Transverse colon (tissue), 4 donors: ENCODE data around the gene LILRA6. TPM values are rescaled to one million over a fixed set of nuclear protein-coding genes. Genes with fewer than 3 reads are reported as not detected.

Experiments used
- DNase-seq: peaks from one replicate; pipeline ENCODE4 v3.0.0-alpha.2; 2019
- H3K27ac ChIP-seq, 4 donors: fragments of 200-600 bp; sonication (generic); 2 replicates each; pipeline ENCODE4 v1.5.1; 2016 to 2018; ENCODE audit warnings: inconsistent platforms in 4 of 4
- H3K27me3 ChIP-seq: fragments of 200-600 bp; sonication (generic); 2 replicates; pipeline ENCODE4 v1.5.1; 2017; ENCODE audit warnings: inconsistent platforms
- H3K36me3 ChIP-seq, 4 donors: fragments of 200-600 bp; sonication (generic); 2 replicates each; pipeline ENCODE4 v1.5.1; 2017 to 2019; ENCODE audit warnings: inconsistent platforms in 4 of 4
- H3K4me1 ChIP-seq, 4 donors: fragments of 200-600 bp; sonication (generic); 2 replicates each; pipeline ENCODE4 v1.5.1; 2017 to 2020; ENCODE audit warnings: inconsistent platforms in 4 of 4
- H3K4me3 ChIP-seq, 4 donors: fragments of 200-600 bp; sonication (generic); 1 replicate in 1 of 4; 2 replicates in 3 of 4; pipeline versions ENCODE4 v1.5.1 to v1.6.1; 2017 to 2019; ENCODE audit warnings: inconsistent platforms in 4 of 4
- H3K9me3 ChIP-seq, 2 donors: fragments of 200-600 bp; sonication (generic); 2 replicates each; pipeline ENCODE4 v1.5.1; 2017 to 2019; ENCODE audit warnings: inconsistent platforms in 2 of 2
- CTCF ChIP-seq, 5 experiments: fragments of 200-600 bp in 3 of 5; fragments of 450-650 bp in 2 of 5; sonication (generic) in 3 of 5; IDR thresholded peaks; 1 replicate in 2 of 5; 2 replicates in 3 of 5; pipeline ENCODE4 v1.5.1; 2016 to 2017; ENCODE audit warnings: antibody characterized with exemption in 5 of 5, inconsistent platforms in 3 of 5, mild to moderate bottlenecking in 2 of 5, moderate library complexity in 1 of 5
- EP300 ChIP-seq: sonication (generic); formaldehyde crosslinking; IDR thresholded peaks from one replicate; pipeline ENCODE4 v1.6.1; 2017; ENCODE audit warnings: antibody characterized with exemption, low read depth
- POLR2A ChIP-seq: fragments of 450-650 bp; IDR thresholded peaks from one replicate; pipeline ENCODE4 v1.6.1; 2016; ENCODE audit warnings: antibody characterized with exemption, mild to moderate bottlenecking, moderate library complexity
- POLR2AphosphoS5 ChIP-seq, 3 donors: sonication (generic); formaldehyde crosslinking; IDR thresholded peaks; one replicate each; pipeline ENCODE4 v1.6.1; 2016; ENCODE audit warnings: antibody characterized with exemption in 3 of 3
- WGBS, 2 donors: methylation state at CpG; one replicate each; pipeline ENCODE4 v1.1.5; 2018; ENCODE audit warnings: low coverage in 1 of 2; 5-methylcytosine and 5-hydroxymethylcytosine counted together
- in situ Hi-C, 4 donors: fragments of 200-750 bp; cut with MboI; loops; one replicate each; pipeline versions ENCODE4 v1.15.0 to v1.15.1; 2017; ENCODE audit warnings: low sequenced_read_pairs in 3 of 4, low pct_ligation_motif_present in 1 of 4, low pct_unique_long_range_greater_than_20kb in 1 of 4
- intact Hi-C: fragments of 100-400 bp; cut with DNase I; formaldehyde crosslinking; loops from one replicate; pipeline ENCODE4 v1.15.1; 2023; ENCODE audit warnings: low total_unique reads
- total RNA-seq, 4 donors: library from RNA; depleted of rRNA; stranded (reverse); fragments of >200 nt; gene quantifications; one replicate each; pipeline ENCODE4 v1.1.0, GENCODE V29; 2016

The LILRA6 gene
- total RNA-seq, 4 donors from 2014 or later = 0.79 to 1.4 (median 1.1) TPM; not detected in 1

- Histone ChIP-seq H3K9me3 (no peaks in the 10 kb centered on the region), H3K27me3 (no peaks in the 10 kb centered on the region), H3K27ac (peak overlapping the region; percentile 92 to 99 (median 95)), H3K36me3 (peaks cover 0 to 15% (median 2%) of the 10 kb centered on the region in 4 donors), H3K4me1 (peaks cover 16 to 41% (median 29%) of the 10 kb centered on the region in 4 donors), H3K4me3 (peak overlapping the region; percentile 56 to 97 (median 80))
- TF ChIP-seq CTCF (IDR thresholded peaks at IDR 0.05) = no peak
- peak; percentile 14 to 90 (median 74) for TF ChIP-seq POLR2AphosphoS5 (IDR thresholded peaks at IDR 0.05)
- peak; percentile 82 for TF ChIP-seq POLR2A
- no peak for TF ChIP-seq EP300
- in situ Hi-C loops = no loop called here
- intact Hi-C loops = no loop called here
- WGBS, 2 donors = 0 to 1% methylated on average over 6 to 65 of the region's 65 CpGs
- DNase-seq = peak; percentile 100
Observed at GRCh38 chr19:54189735-54190502, 52.7 kb downstream of the LILRA6 start.

GRCh38 chr19:54189145-54189734 is 53.4 kb downstream of the LILRA6 start, which contains the start of gene MBOAT7:
Gene MBOAT7 (minus strand): TSS chr19:54189580. CDS start chr19:54188508, 1,072 bp downstream.
- H3K36me3 ChIP-seq = peaks cover 0 to 12% (median 2%) of the 10 kb centered on the region in 4 donors
- H3K27me3 ChIP-seq = no peaks in the 10 kb centered on the region
- H3K4me3 ChIP-seq = peak within 1 kb of the TSS; percentile 71 to 97 (median 80)
- 0% methylated on average over 48 of the region's 64 CpGs; no CpG with 5 or more reads in 1 of the 2 donors for WGBS, 2 donors
- in situ Hi-C loops (no loop called here), intact Hi-C loops (no loop called here)
- H3K27ac ChIP-seq = peak within 1 kb of the TSS; percentile 92 to 99 (median 95)
- TF ChIP-seq EP300 (no peak), CTCF (IDR thresholded peaks at IDR 0.05) (peak in 3 of 5 experiments; percentile 15 to 33 (median 28)), POLR2AphosphoS5 (IDR thresholded peaks at IDR 0.05) (peak; percentile 78 to 84 (median 82)), POLR2A (peak; percentile 75)
- H3K9me3 ChIP-seq = no peaks in the 10 kb centered on the region
- no peak for DNase-seq
- H3K4me1 ChIP-seq = peaks cover 16 to 41% (median 29%) of the 10 kb centered on the region in 4 donors

DNA sequence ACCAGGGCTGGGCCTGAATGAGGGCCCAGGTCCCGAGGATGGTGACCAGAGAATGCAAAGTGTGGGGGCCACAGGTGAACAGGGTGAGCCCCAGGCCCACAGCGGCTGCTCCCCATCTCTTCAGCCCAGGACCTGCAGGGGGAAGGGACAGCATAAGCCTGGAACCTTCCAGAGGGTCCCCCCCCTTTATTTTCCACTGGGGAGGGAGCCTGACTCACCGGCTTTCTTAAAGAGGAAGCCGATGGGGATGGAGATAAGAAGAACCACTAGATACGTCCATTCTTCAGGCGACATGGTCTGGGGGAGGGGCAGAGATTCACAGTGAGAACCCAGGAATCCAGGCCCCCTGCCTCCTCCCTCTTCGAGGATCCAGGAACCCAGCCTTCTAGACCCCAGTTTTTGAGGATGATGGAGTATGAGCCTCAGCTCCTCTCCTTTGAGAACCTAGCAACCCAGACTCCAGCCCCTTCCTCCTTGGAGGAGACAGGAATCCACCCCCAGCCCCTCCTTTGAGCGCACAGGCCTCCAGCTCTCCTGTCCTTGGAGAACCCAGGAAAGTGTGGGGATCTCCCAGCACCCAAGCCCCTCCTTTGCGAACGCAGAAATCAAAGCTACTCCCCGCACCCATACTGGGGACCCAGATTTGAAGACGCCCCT is 54.2 kb downstream of the LILRA6 start:
- Histone ChIP-seq H3K36me3 (peaks cover 0 to 4% (median 2%) of the 10 kb centered on the region in 4 donors), H3K9me3 (no peaks in the 10 kb centered on the region), H3K27ac (peak overlapping the region; percentile 92 to 99 (median 95)), H3K27me3 (no peaks in the 10 kb centered on the region), H3K4me3 (peak overlapping the region; percentile 71 to 97 (median 80)), H3K4me1 (peaks cover 16 to 41% (median 29%) of the 10 kb centered on the region in 4 donors)
- in situ Hi-C loops = no loop called here
- WGBS, 2 donors = 24% methylated on average over 12 of the region's 12 CpGs; no CpG with 5 or more reads in 1 of the 2 donors
- intact Hi-C loops = no loop called here
- DNase-seq = no peak
- TF ChIP-seq CTCF (IDR thresholded peaks at IDR 0.05) = no peak
- TF ChIP-seq POLR2AphosphoS5 (IDR thresholded peaks at IDR 0.05) = no peak
- no peak for TF ChIP-seq POLR2A
- TF ChIP-seq EP300 = no peak
